Tibial artery (tissue), 4 donors: ENCODE results near the gene SLC1A3.
"Not testable (repeated sequence)": the region's sequence is repeated elsewhere in the genome, so short reads cannot be mapped to it uniquely, and the experiment has no call there.

Experiments
- DNase-seq, 2 donors: peaks; one replicate each; pipeline ENCODE4 v3.0.0-alpha.2; 2019
- H3K27ac ChIP-seq, 2 donors: fragments of 200-600 bp; sonication (generic) in 1 of 2; 1 replicate in 1 of 2; 2 replicates in 1 of 2; pipeline ENCODE4 v1.5.1; 2018 to 2019; ENCODE audit warnings: mild to moderate bottlenecking in 1 of 2
- H3K27me3 ChIP-seq, 2 donors: fragments of 200-600 bp; sonication (generic) in 1 of 2; one replicate each; pipeline versions ENCODE4 v1.5.1 to v1.6.0; 2016 to 2019
- H3K36me3 ChIP-seq, 3 donors: fragments of 200-600 bp; sonication (generic) in 2 of 3; one replicate each; pipeline ENCODE4 v1.5.1; 2016 to 2019; ENCODE audit warnings: mild to moderate bottlenecking in 2 of 3
- H3K4me1 ChIP-seq, 4 donors: fragments of 200-600 bp; sonication (generic) in 2 of 4; 1 replicate in 3 of 4; 2 replicates in 1 of 4; pipeline ENCODE4 v1.5.1; 2016 to 2019
- H3K4me3 ChIP-seq, 2 donors: fragments of 200-600 bp; sonication (generic) in 1 of 2; 1 replicate in 1 of 2; 2 replicates in 1 of 2; pipeline ENCODE4 v1.5.1; 2018 to 2019; ENCODE audit warnings: mild to moderate bottlenecking in 2 of 2
- H3K9me3 ChIP-seq, 3 donors: fragments of 200-600 bp; sonication (generic) in 1 of 3; one replicate each; pipeline ENCODE4 v1.5.1; 2016 to 2019
- intact Hi-C: fragments of 100-400 bp; cut with DNase I; formaldehyde crosslinking; loops from one replicate; pipeline ENCODE4 v1.15.0; 2023; ENCODE audit warnings: low total_unique reads
- TF ChIP-seq, protein P1 (sequence below), 2 experiments: fragments of 200-600 bp in 1 of 2; fragments of 450-650 bp in 1 of 2; IDR thresholded peaks; one replicate each; pipeline ENCODE4 v1.5.1; 2017 to 2019; ENCODE audit warnings: antibody characterized with exemption in 2 of 2, mild to moderate bottlenecking in 1 of 2, moderate library complexity in 1 of 2

The SLC1A3 gene

GRCh38 chr5:36584009-36584875 is 22.2 kb upstream of the SLC1A3 start:
- TF ChIP-seq, protein P1, sequence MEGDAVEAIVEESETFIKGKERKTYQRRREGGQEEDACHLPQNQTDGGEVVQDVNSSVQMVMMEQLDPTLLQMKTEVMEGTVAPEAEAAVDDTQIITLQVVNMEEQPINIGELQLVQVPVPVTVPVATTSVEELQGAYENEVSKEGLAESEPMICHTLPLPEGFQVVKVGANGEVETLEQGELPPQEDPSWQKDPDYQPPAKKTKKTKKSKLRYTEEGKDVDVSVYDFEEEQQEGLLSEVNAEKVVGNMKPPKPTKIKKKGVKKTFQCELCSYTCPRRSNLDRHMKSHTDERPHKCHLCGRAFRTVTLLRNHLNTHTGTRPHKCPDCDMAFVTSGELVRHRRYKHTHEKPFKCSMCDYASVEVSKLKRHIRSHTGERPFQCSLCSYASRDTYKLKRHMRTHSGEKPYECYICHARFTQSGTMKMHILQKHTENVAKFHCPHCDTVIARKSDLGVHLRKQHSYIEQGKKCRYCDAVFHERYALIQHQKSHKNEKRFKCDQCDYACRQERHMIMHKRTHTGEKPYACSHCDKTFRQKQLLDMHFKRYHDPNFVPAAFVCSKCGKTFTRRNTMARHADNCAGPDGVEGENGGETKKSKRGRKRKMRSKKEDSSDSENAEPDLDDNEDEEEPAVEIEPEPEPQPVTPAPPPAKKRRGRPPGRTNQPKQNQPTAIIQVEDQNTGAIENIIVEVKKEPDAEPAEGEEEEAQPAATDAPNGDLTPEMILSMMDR (IDR thresholded peaks at IDR 0.05): no peak
- Histone ChIP-seq H3K36me3 (no peaks in the 10 kb centered on the region), H3K27ac (no peak overlapping the region), H3K4me3 (no peak overlapping the region), H3K4me1 (no peaks in the 10 kb centered on the region), H3K27me3 (no peaks in the 10 kb centered on the region), H3K9me3 (no peaks in the 10 kb centered on the region)
- DNase-seq: no peak
- intact Hi-C loops: no loop called here

DNA sequence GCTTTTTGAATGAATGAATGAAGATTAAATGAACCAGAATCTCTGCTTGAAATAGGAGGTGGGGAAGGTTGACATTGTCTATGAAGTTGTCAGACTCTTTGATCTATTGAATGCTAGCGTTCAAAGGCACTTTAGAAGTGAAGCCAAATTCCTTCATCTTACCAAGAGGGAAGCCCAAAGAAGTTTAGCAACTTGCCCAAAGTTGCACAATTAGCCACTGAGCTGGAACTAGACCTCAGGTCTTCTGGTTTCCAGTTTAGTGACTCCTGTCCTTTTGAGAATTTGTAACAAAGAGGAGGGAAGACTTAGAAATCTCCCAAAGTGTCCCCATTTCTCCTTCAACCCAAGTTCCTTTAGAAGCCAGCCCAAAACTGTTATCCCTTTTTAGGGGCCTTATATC is 20.7 kb upstream of the SLC1A3 start:
- intact Hi-C loops: no loop called here
- TF ChIP-seq, protein P1 (IDR thresholded peaks at IDR 0.05): no peak

DNA sequence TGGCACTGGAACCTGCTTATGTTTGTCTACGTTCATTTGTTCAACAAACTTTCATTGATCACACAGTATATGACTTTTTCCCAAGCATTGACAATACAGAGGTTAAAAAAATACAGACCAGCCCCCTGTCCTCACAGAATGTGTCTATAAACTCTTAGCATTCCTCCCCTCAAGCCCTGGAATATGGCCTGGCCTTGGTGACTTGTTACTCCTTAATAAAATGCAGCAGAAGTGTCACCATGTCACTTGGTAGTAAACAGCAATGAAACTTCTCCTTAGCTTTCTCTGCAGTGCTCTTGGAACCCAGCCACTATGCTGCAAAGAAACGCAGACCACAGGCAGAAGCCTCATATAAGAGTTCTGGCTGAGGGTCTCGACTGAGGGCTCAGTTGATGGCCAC is 19.1 kb upstream of the SLC1A3 start:
- Histone ChIP-seq H3K36me3 (no peaks in the 10 kb centered on the region), H3K27ac (no peak overlapping the region), H3K4me3 (no peak overlapping the region), H3K9me3 (no peaks in the 10 kb centered on the region), H3K4me1 (no peaks in the 10 kb centered on the region), H3K27me3 (no peaks in the 10 kb centered on the region)
- TF ChIP-seq, protein P1 (IDR thresholded peaks at IDR 0.05): no peak
- intact Hi-C loops: no loop called here
- no peak for DNase-seq

More for the DNA sequence above, 20.7 kb upstream of the SLC1A3 start:
- H3K27me3 ChIP-seq: no peaks in the 10 kb centered on the region
- no peak for DNase-seq
- H3K4me3 ChIP-seq: no peak overlapping the region
- H3K36me3 ChIP-seq: no peaks in the 10 kb centered on the region
- H3K9me3 ChIP-seq: no peaks in the 10 kb centered on the region
- H3K27ac ChIP-seq: no peak overlapping the region
- no peaks in the 10 kb centered on the region for H3K4me1 ChIP-seq

DNA sequence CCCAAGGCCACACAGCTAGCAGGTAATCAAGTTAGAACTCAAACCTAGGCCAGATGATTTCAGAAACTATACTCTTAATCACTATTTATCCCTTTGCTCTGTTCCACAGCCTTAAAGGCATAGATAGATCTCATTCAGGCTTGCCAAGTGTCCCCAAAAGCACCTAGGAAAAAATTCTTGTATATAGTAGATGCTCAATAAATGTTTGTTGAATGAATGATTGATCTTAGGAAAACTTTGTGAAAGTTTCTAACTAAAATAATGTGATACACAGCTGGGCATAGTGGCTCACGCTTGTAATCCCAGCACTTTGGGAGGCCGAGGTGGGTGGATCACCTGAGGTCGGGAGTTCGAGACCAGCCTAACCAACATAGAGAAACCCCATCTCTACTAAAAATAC is 16.7 kb upstream of the SLC1A3 start:
- intact Hi-C loops, H3K36me3 ChIP-seq, H3K27ac ChIP-seq: not testable (repeated sequence)

GRCh38 chr5:36590513-36591286 is 15.7 kb upstream of the SLC1A3 start:
- TF ChIP-seq, protein P1 (IDR thresholded peaks at IDR 0.05): no peak
- no peak for DNase-seq
- H3K9me3 ChIP-seq: no peaks in the 10 kb centered on the region
- H3K27me3 ChIP-seq: no peaks in the 10 kb centered on the region
- no peak overlapping the region for H3K27ac ChIP-seq
- H3K4me3 ChIP-seq: no peak overlapping the region
- no peaks in the 10 kb centered on the region for H3K36me3 ChIP-seq
- H3K4me1 ChIP-seq: no peaks in the 10 kb centered on the region
- intact Hi-C loops: no loop called here

More for the DNA sequence above, 16.7 kb upstream of the SLC1A3 start:
- not testable (repeated sequence) for H3K27me3 ChIP-seq, H3K4me3 ChIP-seq, H3K4me1 ChIP-seq, H3K9me3 ChIP-seq, DNase-seq

DNA sequence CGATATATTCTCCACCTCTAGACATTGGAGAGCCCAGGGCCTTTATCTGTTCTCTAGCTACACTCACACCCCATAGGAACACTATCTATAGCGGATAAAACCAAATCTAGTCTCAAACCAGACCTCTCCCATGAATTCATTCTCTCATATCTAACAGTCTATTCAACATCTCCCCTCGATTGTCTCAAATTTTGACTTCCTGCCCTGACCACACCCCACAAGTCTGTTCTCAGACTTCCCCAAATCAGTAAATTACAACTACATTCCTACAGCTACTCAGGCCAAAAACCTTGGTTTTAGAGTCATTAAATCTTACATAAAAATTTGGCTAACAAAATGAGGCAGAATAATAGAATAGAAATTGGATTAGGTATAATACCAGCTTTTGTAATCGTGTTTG is 12.5 kb upstream of the SLC1A3 start:
- DNase-seq: no peak
- Histone ChIP-seq H3K9me3 (no peaks in the 10 kb centered on the region), H3K4me3 (no peak overlapping the region), H3K27ac (no peak overlapping the region), H3K27me3 (no peaks in the 10 kb centered on the region), H3K36me3 (no peaks in the 10 kb centered on the region), H3K4me1 (no peaks in the 10 kb centered on the region)
- intact Hi-C loops: no loop called here
- TF ChIP-seq, protein P1 (IDR thresholded peaks at IDR 0.05): no peak
